ENCODE data around the gene LMBRD2.

The LMBRD2 gene

GRCh38 chr5:36156619-36157018 is 4.9 kb upstream of the LMBRD2 start:
- TF ChIP-seq FOXP2 (optimal IDR thresholded peaks at IDR 0.05; ENCODE audit: borderline replicate concordance, extremely low read depth, extremely low read length, insufficient read depth) (no peak), SIN3A (IDR thresholded peaks at IDR 0.05; ENCODE audit: borderline replicate concordance, insufficient read depth, low read length) (no peak), POLR2AphosphoS5 (IDR thresholded peaks at IDR 0.05; ENCODE audit: low read depth, low read length) (no peak)

DNA sequence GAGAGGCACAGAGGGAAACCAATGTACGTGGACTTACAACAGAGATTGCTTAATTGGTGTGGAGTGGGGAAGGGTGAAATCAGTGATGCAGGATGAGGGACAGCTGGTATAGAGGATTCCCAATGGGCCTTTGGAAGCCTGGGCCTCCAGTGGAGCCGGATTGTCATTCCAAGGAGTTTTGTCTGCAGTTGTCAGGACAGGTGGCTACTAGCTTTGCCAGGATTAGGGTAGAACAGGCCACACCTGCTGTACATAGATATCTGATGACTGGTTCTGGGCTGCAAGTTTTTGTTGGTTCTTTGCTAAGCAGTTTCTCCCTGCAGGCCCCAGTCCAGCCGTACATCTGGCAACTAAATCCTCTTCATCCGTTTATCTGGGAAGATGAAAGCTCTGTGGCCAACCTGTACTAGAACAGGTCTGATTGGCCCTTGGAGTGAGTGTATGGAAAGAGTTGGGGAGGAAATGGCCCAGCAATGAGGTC is 4.5 kb upstream of the LMBRD2 start:
- no peak for TF ChIP-seq POLR2AphosphoS5 (IDR thresholded peaks at IDR 0.05; ENCODE audit: low read depth, low read length)
- TF ChIP-seq SIN3A (IDR thresholded peaks at IDR 0.05; ENCODE audit: borderline replicate concordance, insufficient read depth, low read length), result no peak
- no peak for TF ChIP-seq TAF1 (IDR thresholded peaks at IDR 0.05; ENCODE audit: borderline replicate concordance, insufficient read depth, low read length)
- TF ChIP-seq, protein P1, sequence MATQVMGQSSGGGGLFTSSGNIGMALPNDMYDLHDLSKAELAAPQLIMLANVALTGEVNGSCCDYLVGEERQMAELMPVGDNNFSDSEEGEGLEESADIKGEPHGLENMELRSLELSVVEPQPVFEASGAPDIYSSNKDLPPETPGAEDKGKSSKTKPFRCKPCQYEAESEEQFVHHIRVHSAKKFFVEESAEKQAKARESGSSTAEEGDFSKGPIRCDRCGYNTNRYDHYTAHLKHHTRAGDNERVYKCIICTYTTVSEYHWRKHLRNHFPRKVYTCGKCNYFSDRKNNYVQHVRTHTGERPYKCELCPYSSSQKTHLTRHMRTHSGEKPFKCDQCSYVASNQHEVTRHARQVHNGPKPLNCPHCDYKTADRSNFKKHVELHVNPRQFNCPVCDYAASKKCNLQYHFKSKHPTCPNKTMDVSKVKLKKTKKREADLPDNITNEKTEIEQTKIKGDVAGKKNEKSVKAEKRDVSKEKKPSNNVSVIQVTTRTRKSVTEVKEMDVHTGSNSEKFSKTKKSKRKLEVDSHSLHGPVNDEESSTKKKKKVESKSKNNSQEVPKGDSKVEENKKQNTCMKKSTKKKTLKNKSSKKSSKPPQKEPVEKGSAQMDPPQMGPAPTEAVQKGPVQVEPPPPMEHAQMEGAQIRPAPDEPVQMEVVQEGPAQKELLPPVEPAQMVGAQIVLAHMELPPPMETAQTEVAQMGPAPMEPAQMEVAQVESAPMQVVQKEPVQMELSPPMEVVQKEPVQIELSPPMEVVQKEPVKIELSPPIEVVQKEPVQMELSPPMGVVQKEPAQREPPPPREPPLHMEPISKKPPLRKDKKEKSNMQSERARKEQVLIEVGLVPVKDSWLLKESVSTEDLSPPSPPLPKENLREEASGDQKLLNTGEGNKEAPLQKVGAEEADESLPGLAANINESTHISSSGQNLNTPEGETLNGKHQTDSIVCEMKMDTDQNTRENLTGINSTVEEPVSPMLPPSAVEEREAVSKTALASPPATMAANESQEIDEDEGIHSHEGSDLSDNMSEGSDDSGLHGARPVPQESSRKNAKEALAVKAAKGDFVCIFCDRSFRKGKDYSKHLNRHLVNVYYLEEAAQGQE (IDR thresholded peaks at IDR 0.05; ENCODE audit: insufficient read depth in 1 of 2, low read depth in 2 of 2, low read length in 2 of 2), result no peak
- TF ChIP-seq FOXP2 (optimal IDR thresholded peaks at IDR 0.05; ENCODE audit: borderline replicate concordance, extremely low read depth, extremely low read length, insufficient read depth), result no peak

- TF ChIP-seq TAF1 (IDR thresholded peaks at IDR 0.05; ENCODE audit: borderline replicate concordance, insufficient read depth, low read length) (no peak), POLR2AphosphoS5 (IDR thresholded peaks at IDR 0.05; ENCODE audit: low read depth, low read length) (no peak), SIN3A (IDR thresholded peaks at IDR 0.05; ENCODE audit: borderline replicate concordance, insufficient read depth, low read length) (no peak), FOXP2 (optimal IDR thresholded peaks at IDR 0.05; ENCODE audit: borderline replicate concordance, extremely low read depth, extremely low read length, insufficient read depth) (no peak)
- TF ChIP-seq, protein P1 (IDR thresholded peaks at IDR 0.05; ENCODE audit: insufficient read depth in 1 of 2, low read depth in 2 of 2, low read length in 2 of 2), result no peak
Observed at GRCh38 chr5:36155291-36155690, 3.6 kb upstream of the LMBRD2 start.

DNA sequence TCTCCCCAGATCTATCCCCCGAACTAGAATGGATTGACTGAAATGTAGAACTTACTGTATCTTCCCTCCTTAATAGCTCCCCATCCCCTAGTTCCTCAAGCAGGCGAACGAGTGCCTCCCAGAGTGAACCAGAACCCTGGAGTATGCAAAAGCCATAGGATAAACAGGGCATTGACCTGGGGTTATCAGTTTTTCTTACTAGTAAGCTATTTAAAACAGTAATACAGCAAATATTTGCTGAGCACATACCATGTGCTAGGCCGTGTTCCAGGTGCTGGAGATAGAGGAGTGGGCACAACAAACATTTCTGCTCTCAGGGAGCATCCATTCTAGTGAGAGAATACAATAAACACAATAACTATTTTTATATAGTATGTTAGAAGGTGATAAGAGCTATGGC is 2.0 kb upstream of the LMBRD2 start:
- TF ChIP-seq SIN3A (IDR thresholded peaks at IDR 0.05; ENCODE audit: borderline replicate concordance, insufficient read depth, low read length) (no peak), FOXP2 (optimal IDR thresholded peaks at IDR 0.05; ENCODE audit: borderline replicate concordance, extremely low read depth, extremely low read length, insufficient read depth) (no peak), TAF1 (IDR thresholded peaks at IDR 0.05; ENCODE audit: borderline replicate concordance, insufficient read depth, low read length) (no peak), POLR2AphosphoS5 (IDR thresholded peaks at IDR 0.05; ENCODE audit: low read depth, low read length) (no peak)
- TF ChIP-seq, protein P1 (IDR thresholded peaks at IDR 0.05; ENCODE audit: insufficient read depth in 1 of 2, low read depth in 2 of 2, low read length in 2 of 2), result no peak

GRCh38 chr5:36153298-36153677 is 1.6 kb upstream of the LMBRD2 start:
- no peak for TF ChIP-seq TAF1 (IDR thresholded peaks at IDR 0.05; ENCODE audit: borderline replicate concordance, insufficient read depth, low read length)
- TF ChIP-seq FOXP2 (optimal IDR thresholded peaks at IDR 0.05; ENCODE audit: borderline replicate concordance, extremely low read depth, extremely low read length, insufficient read depth), result no peak
- TF ChIP-seq, protein P1 (IDR thresholded peaks at IDR 0.05; ENCODE audit: insufficient read depth in 1 of 2, low read depth in 2 of 2, low read length in 2 of 2), result no peak
- no peak for TF ChIP-seq POLR2AphosphoS5 (IDR thresholded peaks at IDR 0.05; ENCODE audit: low read depth, low read length)
- no peak for TF ChIP-seq SIN3A (IDR thresholded peaks at IDR 0.05; ENCODE audit: borderline replicate concordance, insufficient read depth, low read length)

Measured in PFSK-1 (cell line).